Mammary epithelial cell (primary cell): ENCODE results near the gene HSBP1L1.

ENCODE experiments used
- EZH2 ChIP-seq: IDR thresholded peaks from 2 replicates; pipeline ENCODE4 v1.6.1; 2012; ENCODE audit warnings: low read length, inconsistent platforms, borderline replicate concordance
- TF ChIP-seq, protein P1 (sequence below), 2 donors: IDR thresholded peaks in 1 of 2; conservative IDR thresholded peaks in 1 of 2; 2 replicates each; pipeline ENCODE4 v1.5.1; 2011 to 2012; ENCODE audit warnings: inconsistent platforms in 2 of 2, low read length in 2 of 2, mild to moderate bottlenecking in 2 of 2, control low read depth in 1 of 2, low read depth in 1 of 2; ENCODE audit not compliant: insufficient read depth in 1 of 2; ENCODE audit errors: extremely low read depth in 1 of 2

DNA sequence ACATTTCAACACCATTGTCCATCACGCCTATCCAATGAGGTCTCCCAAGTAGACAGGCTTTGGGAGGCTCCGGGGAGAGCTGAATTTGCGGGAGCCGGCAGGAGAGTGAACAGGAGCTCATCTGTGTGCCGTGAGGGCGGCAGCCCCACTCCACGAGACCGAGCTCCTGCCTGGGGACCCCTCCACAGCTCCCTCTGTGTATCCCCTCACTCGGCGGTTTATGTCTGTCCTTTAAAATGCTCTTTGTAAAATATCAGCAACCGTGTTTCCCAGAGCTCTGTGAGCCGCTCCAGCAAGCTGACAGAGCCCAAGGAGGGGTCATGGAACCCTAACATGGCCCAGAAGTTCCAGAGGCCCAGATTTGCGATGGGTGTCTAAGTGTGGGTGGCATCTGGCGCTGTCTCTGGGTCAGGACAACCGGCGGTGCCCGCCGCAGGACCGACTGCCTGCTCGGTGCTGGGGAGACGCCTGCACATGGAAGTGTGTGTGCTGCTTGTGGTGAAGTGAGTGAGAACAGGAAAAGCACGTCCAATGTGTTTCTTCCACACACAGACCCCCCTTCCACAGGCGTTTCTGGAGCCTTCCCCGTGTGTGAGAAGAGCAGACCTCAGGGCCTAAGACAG, 47.8 kb upstream of the HSBP1L1 start:
- TF ChIP-seq EZH2: no peak
- TF ChIP-seq, protein P1, sequence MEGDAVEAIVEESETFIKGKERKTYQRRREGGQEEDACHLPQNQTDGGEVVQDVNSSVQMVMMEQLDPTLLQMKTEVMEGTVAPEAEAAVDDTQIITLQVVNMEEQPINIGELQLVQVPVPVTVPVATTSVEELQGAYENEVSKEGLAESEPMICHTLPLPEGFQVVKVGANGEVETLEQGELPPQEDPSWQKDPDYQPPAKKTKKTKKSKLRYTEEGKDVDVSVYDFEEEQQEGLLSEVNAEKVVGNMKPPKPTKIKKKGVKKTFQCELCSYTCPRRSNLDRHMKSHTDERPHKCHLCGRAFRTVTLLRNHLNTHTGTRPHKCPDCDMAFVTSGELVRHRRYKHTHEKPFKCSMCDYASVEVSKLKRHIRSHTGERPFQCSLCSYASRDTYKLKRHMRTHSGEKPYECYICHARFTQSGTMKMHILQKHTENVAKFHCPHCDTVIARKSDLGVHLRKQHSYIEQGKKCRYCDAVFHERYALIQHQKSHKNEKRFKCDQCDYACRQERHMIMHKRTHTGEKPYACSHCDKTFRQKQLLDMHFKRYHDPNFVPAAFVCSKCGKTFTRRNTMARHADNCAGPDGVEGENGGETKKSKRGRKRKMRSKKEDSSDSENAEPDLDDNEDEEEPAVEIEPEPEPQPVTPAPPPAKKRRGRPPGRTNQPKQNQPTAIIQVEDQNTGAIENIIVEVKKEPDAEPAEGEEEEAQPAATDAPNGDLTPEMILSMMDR (conservative IDR thresholded peaks at IDR 0.05 in 1 of 2, IDR thresholded peaks at IDR 0.05 in 1 of 2; ENCODE audit: extremely low read depth in 1 of 2, insufficient read depth in 1 of 2, low read depth in 1 of 2, low read length in 2 of 2): no peak
